ENCODE data around the gene MTOR. TPM values are rescaled to one million over a fixed set of nuclear protein-coding genes. Genes with fewer than 3 reads are reported as not detected.
A peak's percentile ranks its signal among the peaks of the same experiment; 100 is the strongest.

Gene MTOR
- total and polyA plus RNA-seq, 2 of the 8 experiments (the other 6 are each of a cell fraction or from before 2014, with no cell fraction given) = 44.2 to 76.8 TPM

DNA sequence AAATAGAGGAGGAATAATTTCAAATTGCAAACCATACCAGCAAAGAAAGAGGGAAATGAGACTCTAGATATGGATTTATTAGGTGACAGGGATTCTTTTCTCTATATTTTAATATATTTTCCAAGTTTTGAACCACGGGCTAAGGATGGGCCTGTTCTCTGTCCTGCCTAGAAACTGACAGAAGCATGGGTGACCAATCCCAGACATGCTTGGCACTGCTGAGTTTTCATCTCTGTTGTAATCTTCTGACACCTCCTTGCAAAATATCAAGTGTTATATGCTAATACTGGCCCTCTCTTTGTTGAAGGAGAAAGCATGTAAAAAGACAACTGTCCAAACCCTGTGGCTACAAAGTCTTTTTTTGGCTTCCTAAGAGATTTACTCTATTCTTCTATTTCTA is 74.0 kb downstream of the MTOR start:
- CTCF ChIA-PET (ENCODE audit: partially characterized antibody) = interaction anchor here (0.9 kb wide), 1 partner anchor 8 kb away, joined by 4 read pairs; no protein-coding TSS in a partner anchor
- Histone ChIP-seq H2BK5ac (ENCODE audit: low read depth, low read length) (no peak overlapping the region), H2BK12ac (ENCODE audit: low read depth, low read length) (no peak overlapping the region), H3K27ac (ENCODE audit: low read depth, low read length) (no peak overlapping the region), H3K79me2 (ENCODE audit: control insufficient read depth in 1 of 2, insufficient read depth in 2 of 2, low read length in 2 of 2) (no peaks in the 10 kb centered on the region), H3K27me3 (replicated peaks in 1 of 4; ENCODE audit: control insufficient read depth in 3 of 4, extremely low read depth in 1 of 4, insufficient read depth in 3 of 4, low read length in 3 of 4) (no peaks in the 10 kb centered on the region), H2BK20ac (ENCODE audit: low read length) (no peak overlapping the region), H4K20me1 (replicated peaks in 1 of 2; ENCODE audit: control insufficient read depth in 1 of 2, insufficient read depth in 2 of 2, low read length in 2 of 2) (peaks cover 0 to 11% of the 10 kb centered on the region in 2 experiments), H3K4me1 (replicated peaks in 1 of 4; ENCODE audit: control insufficient read depth in 3 of 4, insufficient read depth in 4 of 4, low read length in 3 of 4) (no peaks in the 10 kb centered on the region), H4K8ac (ENCODE audit: extremely low read depth, insufficient read depth, low read length) (no peak overlapping the region), H2BK120ac (replicated peaks; ENCODE audit: low read depth, low read length) (no peak overlapping the region), H2AFZ (ENCODE audit: low read length) (no peak overlapping the region), H3K79me1 (ENCODE audit: low read depth, low read length) (peaks cover 3% of the 10 kb centered on the region; the same call in 1 of the 2 replicates), H3K4ac (replicated peaks; ENCODE audit: insufficient read length, low read depth, low read length) (no peak overlapping the region), H3K56ac (replicated peaks; ENCODE audit: insufficient read length, low read depth, low read length) (no peak overlapping the region), H3K23ac (ENCODE audit: insufficient read length) (no peak overlapping the region), H3K18ac (ENCODE audit: extremely low read depth, low read length) (no peak overlapping the region), H4K5ac (ENCODE audit: insufficient read length, low read depth, low read length) (no peak overlapping the region), H3K9me3 (ENCODE audit: insufficient read depth in 2 of 2, low read depth in 1 of 2, low read length in 1 of 2) (no peaks in the 10 kb centered on the region), H2AK5ac (ENCODE audit: low read depth, low read length) (no peak overlapping the region), H3K4me2 (ENCODE audit: insufficient read depth in 1 of 2, low read depth in 2 of 2, low read length in 2 of 2) (no peak overlapping the region), H3K36me3 (ENCODE audit: control insufficient read depth in 2 of 4, insufficient read depth in 4 of 4, low read length in 3 of 4) (peaks cover 2 to 13% (median 5%) of the 10 kb centered on the region in 4 experiments; a peak in 6 of 8 replicates), H3K23me2 (ENCODE audit: low read depth, low read length) (no peaks in the 10 kb centered on the region; the same call in 1 of the 2 replicates), H3K9ac (replicated peaks in 1 of 4; ENCODE audit: extremely low read depth in 1 of 4, low read depth in 3 of 4, low read length in 3 of 4) (no peak overlapping the region), H3K4me3 (ENCODE audit: extremely low read depth in 1 of 4, insufficient read depth in 2 of 4, low read depth in 3 of 4, low read length in 4 of 4) (no peak overlapping the region), H2BK15ac (ENCODE audit: low read length) (no peak overlapping the region), H4K91ac (replicated peaks; ENCODE audit: insufficient read length, low read length) (no peak overlapping the region), H3K14ac (ENCODE audit: insufficient read length) (no peak overlapping the region)
- POLR2A ChIA-PET (ENCODE audit: partially characterized antibody) = interaction anchor here (0.6 kb wide), 1 partner anchor 582 kb away, joined by 3 read pairs; no protein-coding TSS in a partner anchor
- DNase-seq (ENCODE audit: low read depth in 1 of 2, low spot score in 2 of 2) = no peak
- FAIRE-seq = no peak
- 83% methylated on average over 1 of the region's 1 CpG; no CpG with 5 or more reads in 1 of the 2 experiments for WGBS, 2 experiments (ENCODE audit: extremely low coverage in 1 of 2, insufficient coverage in 1 of 2, insufficient read length in 1 of 2, insufficient replicate concordance in 2 of 2, low coverage in 1 of 2, low lambda C conversion rate in 2 of 2, missing lambda C conversion rate in 1 of 2)
- TF ChIP-seq RFX5 (IDR thresholded peaks at IDR 0.05; ENCODE audit: borderline replicate concordance, low read depth, low read length) (peak; percentile 48; the same call in 1 of the 2 replicates), KDM5A (IDR thresholded peaks at IDR 0.05; ENCODE audit: low read length) (no peak)

All from H1 (cell line).